HEK293T (cell line): ENCODE measurements around the gene PDXK.

Experiments
- CTCF ChIA-PET: fragments of 350-600 bp; formaldehyde crosslinking; extraction: SDS; loops from one replicate; lab custom pipeline; 2021; ENCODE audit warnings: antibody characterized with exemption, inconsistent platforms; lab: Yijun Ruan, JAX
- POLR2A ChIA-PET: fragments of 350-600 bp; formaldehyde crosslinking; extraction: SDS; loops from one replicate; lab custom pipeline; 2020; ENCODE audit warnings: antibody characterized with exemption, inconsistent platforms; lab: Yijun Ruan, JAX
- DNase-seq: peaks from one replicate; pipeline ENCODE4 v3.0.0; 2012; ENCODE audit warnings: mixed read lengths; ENCODE audit errors: extremely low spot score
- ARNT ChIP-seq: fragments of 450-650 bp; IDR thresholded peaks from 2 replicates; pipeline ENCODE4 v1.6.1; 2017; ENCODE audit warnings: mild to moderate bottlenecking
- BHLHE40 ChIP-seq: fragments of 450-650 bp; IDR thresholded peaks from 2 replicates; pipeline ENCODE4 v1.6.1; 2016; ENCODE audit warnings: mild to moderate bottlenecking, moderate library complexity, borderline replicate concordance
- CTBP1 ChIP-seq: fragments of 450-650 bp; IDR thresholded peaks from 2 replicates; pipeline ENCODE4 v1.6.1; 2016; ENCODE audit warnings: borderline replicate concordance
- ELF4 ChIP-seq: fragments of 450-650 bp; IDR thresholded peaks from 2 replicates; pipeline ENCODE4 v1.6.1; 2017; ENCODE audit warnings: antibody characterized with exemption
- FOXA1 ChIP-seq: fragments of 450-650 bp; IDR thresholded peaks from 2 replicates; pipeline ENCODE4 v1.6.1; 2016; ENCODE audit warnings: mild to moderate bottlenecking
- FOXK2 ChIP-seq: fragments of 450-650 bp; IDR thresholded peaks from 2 replicates; pipeline ENCODE4 v1.6.1; 2016; ENCODE audit warnings: mild to moderate bottlenecking
- FOXM1 ChIP-seq: fragments of 450-650 bp; IDR thresholded peaks from 2 replicates; pipeline ENCODE4 v1.6.1; 2017; ENCODE audit warnings: mild to moderate bottlenecking, borderline replicate concordance
- HDGF ChIP-seq: fragments of 450-650 bp; IDR thresholded peaks from 2 replicates; pipeline ENCODE4 v1.6.1; 2017; ENCODE audit warnings: antibody characterized with exemption, borderline replicate concordance
- L3MBTL2 ChIP-seq: fragments of 450-650 bp; conservative IDR thresholded peaks from 2 replicates; pipeline ENCODE4 v1.6.1; 2016; ENCODE audit warnings: mild to moderate bottlenecking
- LEF1 ChIP-seq: fragments of 450-650 bp; IDR thresholded peaks from 2 replicates; pipeline ENCODE4 v1.6.1; 2017; ENCODE audit warnings: mild to moderate bottlenecking, borderline replicate concordance
- NFRKB ChIP-seq: fragments of 450-650 bp; IDR thresholded peaks from 2 replicates; pipeline ENCODE4 v1.6.1; 2016; ENCODE audit warnings: mild to moderate bottlenecking, moderate library complexity
- SP1 ChIP-seq: fragments of 450-650 bp; IDR thresholded peaks from 2 replicates; pipeline ENCODE4 v1.6.1; 2017
- SUZ12 ChIP-seq: fragments of 450-650 bp; IDR thresholded peaks from 2 replicates; pipeline ENCODE4 v1.6.1; 2016; ENCODE audit warnings: mild to moderate bottlenecking
- TARDBP ChIP-seq: fragments of 450-650 bp; IDR thresholded peaks from 2 replicates; pipeline ENCODE4 v1.6.1; 2016
- ZNF384 ChIP-seq: fragments of 450-650 bp; IDR thresholded peaks from 2 replicates; pipeline ENCODE4 v1.6.1; 2016
- TF ChIP-seq, protein P1 (sequence below): fragments of 450-650 bp; IDR thresholded peaks from 2 replicates; pipeline ENCODE4 v1.6.1; 2016

Gene PDXK

GRCh38 chr21:43792406-43792805, 73.5 kb downstream of the PDXK start:
- TF ChIP-seq TARDBP = no peak
- no peak for TF ChIP-seq ELF4
- TF ChIP-seq, protein P1, sequence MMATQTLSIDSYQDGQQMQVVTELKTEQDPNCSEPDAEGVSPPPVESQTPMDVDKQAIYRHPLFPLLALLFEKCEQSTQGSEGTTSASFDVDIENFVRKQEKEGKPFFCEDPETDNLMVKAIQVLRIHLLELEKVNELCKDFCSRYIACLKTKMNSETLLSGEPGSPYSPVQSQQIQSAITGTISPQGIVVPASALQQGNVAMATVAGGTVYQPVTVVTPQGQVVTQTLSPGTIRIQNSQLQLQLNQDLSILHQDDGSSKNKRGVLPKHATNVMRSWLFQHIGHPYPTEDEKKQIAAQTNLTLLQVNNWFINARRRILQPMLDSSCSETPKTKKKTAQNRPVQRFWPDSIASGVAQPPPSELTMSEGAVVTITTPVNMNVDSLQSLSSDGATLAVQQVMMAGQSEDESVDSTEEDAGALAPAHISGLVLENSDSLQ = no peak
- no peak for TF ChIP-seq FOXA1
- TF ChIP-seq ZNF384 = no peak
- no peak for TF ChIP-seq FOXK2
- TF ChIP-seq ARNT = no peak
- TF ChIP-seq SP1 = no peak
- no peak for TF ChIP-seq CTBP1
- no peak for TF ChIP-seq BHLHE40
- TF ChIP-seq NFRKB = no peak
- no peak for TF ChIP-seq L3MBTL2
- TF ChIP-seq HDGF = no peak
- no peak for TF ChIP-seq FOXM1
- TF ChIP-seq LEF1 = no peak
- no peak for TF ChIP-seq SUZ12

DNA sequence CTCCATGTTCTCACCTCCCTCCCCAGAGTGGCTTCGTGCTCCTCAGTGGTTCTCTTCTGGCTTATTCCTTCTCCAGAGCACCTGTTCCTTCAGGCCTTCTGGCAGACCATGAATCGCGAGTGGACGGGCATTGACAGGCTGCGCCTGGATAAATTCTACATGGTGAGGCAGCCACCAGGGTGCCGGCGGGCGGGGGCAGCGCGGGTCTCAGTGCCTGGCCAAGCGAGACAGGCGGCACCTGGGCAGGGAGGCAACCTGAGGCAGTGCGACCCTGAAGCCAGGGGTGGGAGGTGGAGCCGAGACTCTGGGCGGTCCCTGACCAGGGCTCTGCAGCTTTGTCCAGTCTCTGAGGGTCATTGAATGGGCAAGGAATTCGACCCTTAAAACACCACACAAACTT, 74.3 kb downstream of the PDXK start:
- POLR2A ChIA-PET = no interaction called here
- TF ChIP-seq, protein P1 = no peak
- TF ChIP-seq SP1 (no peak), FOXA1 (no peak), SUZ12 (no peak), HDGF (no peak), ZNF384 (no peak), L3MBTL2 (no peak), CTBP1 (no peak)
- DNase-seq = no peak
- CTCF ChIA-PET = no interaction called here

More at GRCh38 chr21:43792406-43792805, 73.5 kb downstream of the PDXK start:
- DNase-seq = no peak
- POLR2A ChIA-PET = no interaction called here
- CTCF ChIA-PET = interaction anchor here (0.7 kb wide), 1 partner anchor 1314 kb away, joined by 3 read pairs; no protein-coding TSS in a partner anchor

DNA sequence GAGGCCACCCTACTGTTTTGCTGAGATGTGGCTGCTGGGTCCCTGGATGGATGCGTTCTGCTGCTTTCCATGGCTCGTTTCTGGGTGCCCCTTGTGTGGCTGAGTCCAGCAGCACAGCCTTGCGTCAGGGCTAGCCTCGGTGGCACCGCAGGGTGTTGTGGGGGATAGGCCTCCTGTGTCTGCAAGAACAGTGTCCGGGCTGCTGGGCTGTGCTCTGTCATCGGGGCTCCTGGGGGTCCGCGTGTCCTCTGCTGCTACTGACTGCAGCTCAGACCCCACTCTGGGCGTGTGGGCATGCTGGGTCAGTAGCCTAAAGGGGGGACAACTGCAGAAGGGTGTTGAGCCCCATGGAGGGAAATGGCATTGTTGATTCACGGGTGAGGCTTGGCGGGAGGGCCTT, 75.4 kb downstream of the PDXK start:
- POLR2A ChIA-PET = no interaction called here
- no peak for DNase-seq
- TF ChIP-seq ZNF384 = no peak
- TF ChIP-seq TARDBP = no peak
- no peak for TF ChIP-seq ARNT
- TF ChIP-seq FOXM1 = no peak
- CTCF ChIA-PET = no interaction called here

DNA sequence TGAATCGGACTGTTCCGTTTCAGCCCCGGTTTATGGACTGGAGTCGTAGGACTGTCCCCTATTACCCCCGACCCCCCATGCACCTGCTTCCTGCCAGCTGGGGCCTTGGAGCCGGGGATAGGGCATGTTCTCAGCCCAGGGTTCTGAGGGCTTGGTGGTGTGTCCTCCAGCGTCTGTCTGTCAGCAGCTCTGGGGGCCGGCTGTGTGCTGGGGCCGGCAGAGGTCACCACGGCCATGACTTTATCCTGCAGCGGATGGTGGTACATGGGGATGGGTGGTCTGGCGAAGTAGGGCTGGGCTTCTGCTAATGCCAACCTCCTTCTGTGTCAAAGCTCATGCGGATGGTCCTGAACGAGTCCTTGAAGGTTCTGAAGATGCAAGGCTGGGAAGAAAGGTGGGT, 75.9 kb downstream of the PDXK start:
- POLR2A ChIA-PET = no interaction called here
- no peak for DNase-seq
- TF ChIP-seq SP1 = no peak
- TF ChIP-seq BHLHE40 = no peak
- TF ChIP-seq FOXM1 = no peak
- TF ChIP-seq FOXK2 = no peak
- no peak for TF ChIP-seq TARDBP
- no peak for TF ChIP-seq ZNF384
- TF ChIP-seq ELF4 = no peak
- TF ChIP-seq L3MBTL2 = no peak
- TF ChIP-seq, protein P1 = no peak
- CTCF ChIA-PET = no interaction called here

DNA sequence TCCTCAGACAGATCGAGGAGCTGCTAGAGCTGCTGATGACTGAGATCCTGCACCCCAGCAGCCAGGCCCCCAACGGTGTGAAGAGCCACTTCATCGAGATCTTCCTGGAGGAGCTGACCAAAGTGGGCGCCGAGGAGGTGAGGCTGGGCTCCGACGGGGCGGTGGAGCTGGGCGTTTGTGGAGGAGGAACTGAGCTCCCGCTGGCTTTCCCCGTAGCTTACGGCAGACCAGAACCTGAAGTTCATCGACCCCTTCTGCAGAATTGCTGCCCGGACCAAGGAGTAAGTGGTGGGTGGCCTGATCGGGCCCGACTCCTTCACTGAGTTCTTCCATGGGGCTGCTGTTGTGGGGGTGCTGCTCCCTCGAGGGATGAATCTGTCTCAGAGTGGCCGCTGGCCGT, 78.5 kb downstream of the PDXK start:
- TF ChIP-seq FOXK2 (no peak), SP1 (no peak), BHLHE40 (no peak), LEF1 (no peak), FOXA1 (no peak), CTBP1 (no peak), TARDBP (no peak), NFRKB (no peak), ARNT (no peak), ELF4 (no peak), ZNF384 (no peak), HDGF (no peak)
- TF ChIP-seq, protein P1 = no peak
- ChIA-PET CTCF (no interaction called here), POLR2A (no interaction called here)
- DNase-seq = no peak

DNA sequence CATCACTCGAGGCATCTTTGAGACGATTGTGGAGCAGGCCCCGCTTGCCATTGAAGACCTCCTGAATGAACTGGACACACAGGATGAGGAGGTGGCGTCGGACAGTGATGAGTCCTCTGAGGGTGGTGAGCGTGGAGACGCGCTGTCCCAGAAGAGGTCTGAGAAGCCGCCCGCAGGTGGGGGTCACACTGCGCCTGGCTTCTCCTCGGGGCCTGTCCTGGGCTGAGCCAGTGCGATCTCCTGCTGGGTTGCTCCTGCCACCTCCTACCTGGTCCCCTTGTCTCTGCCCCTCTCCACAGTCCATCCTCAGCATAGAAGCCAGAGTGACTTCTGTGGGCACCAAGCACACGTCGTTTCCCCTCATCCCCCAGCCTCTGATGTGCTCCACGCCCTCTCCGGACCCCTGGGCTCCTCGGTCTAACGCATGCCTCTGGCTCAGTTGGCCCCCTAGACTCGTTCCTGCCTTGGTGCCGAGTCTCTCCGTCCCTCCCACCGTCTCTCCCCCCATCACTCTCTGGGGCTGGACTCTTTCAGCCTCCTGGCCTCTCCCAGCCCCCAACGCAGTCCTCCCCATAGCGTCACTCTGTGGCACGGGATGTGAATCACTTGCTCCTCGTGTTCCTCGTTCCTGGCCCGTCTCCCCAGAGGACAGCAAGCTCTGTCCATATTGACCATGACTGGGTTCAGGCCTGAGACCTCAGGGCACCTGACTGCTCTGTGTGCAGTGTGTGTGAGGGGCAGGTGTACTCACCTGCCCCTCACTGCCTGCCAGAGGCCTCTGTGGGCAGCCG, 79.2 kb downstream of the PDXK start:
- CTCF ChIA-PET = no interaction called here
- POLR2A ChIA-PET = interaction anchor here (1.2 kb wide), 1 partner anchor 9 kb away, joined by 3 read pairs; no protein-coding TSS in a partner anchor
- DNase-seq = no peak
- TF ChIP-seq FOXK2 = no peak
- TF ChIP-seq, protein P1 = no peak
- TF ChIP-seq SP1 = no peak
- TF ChIP-seq ZNF384 = no peak
- no peak for TF ChIP-seq TARDBP
- TF ChIP-seq HDGF = no peak
- no peak for TF ChIP-seq FOXM1
- no peak for TF ChIP-seq ELF4
- TF ChIP-seq FOXA1 = no peak
- no peak for TF ChIP-seq ARNT
- no peak for TF ChIP-seq SUZ12
- no peak for TF ChIP-seq BHLHE40
- TF ChIP-seq L3MBTL2 = no peak
- no peak for TF ChIP-seq LEF1
- TF ChIP-seq NFRKB = no peak
- TF ChIP-seq CTBP1 = no peak
